ENCODE results near the gene SV2C. TPM values are rescaled to one million over a fixed set of nuclear protein-coding genes. Genes with fewer than 3 reads are reported as not detected.
A peak's percentile ranks its signal among the peaks of the same experiment; 100 is the strongest.

Gene SV2C
- total RNA-seq, 1 donor from 2014 or later, result 0.15 TPM

- no peaks in the 10 kb centered on the region for H3K36me3 Mint-ChIP-seq (ENCODE audit: low read depth, unreplicated experiment)
- H3K9me3 Mint-ChIP-seq (ENCODE audit: unreplicated experiment), result no peaks in the 10 kb centered on the region
- H3K27ac Mint-ChIP-seq (ENCODE audit: unreplicated experiment), result no peak overlapping the region
- no peak overlapping the region for H3K4me3 Mint-ChIP-seq (ENCODE audit: unreplicated experiment)
- peaks cover 6% of the 10 kb centered on the region for H3K27me3 Mint-ChIP-seq (ENCODE audit: unreplicated experiment)
- H3K4me1 Mint-ChIP-seq (ENCODE audit: unreplicated experiment), result no peaks in the 10 kb centered on the region
- peak; percentile 52 for DNase-seq (ENCODE audit: low spot score)
- TF ChIP-seq, protein P1, sequence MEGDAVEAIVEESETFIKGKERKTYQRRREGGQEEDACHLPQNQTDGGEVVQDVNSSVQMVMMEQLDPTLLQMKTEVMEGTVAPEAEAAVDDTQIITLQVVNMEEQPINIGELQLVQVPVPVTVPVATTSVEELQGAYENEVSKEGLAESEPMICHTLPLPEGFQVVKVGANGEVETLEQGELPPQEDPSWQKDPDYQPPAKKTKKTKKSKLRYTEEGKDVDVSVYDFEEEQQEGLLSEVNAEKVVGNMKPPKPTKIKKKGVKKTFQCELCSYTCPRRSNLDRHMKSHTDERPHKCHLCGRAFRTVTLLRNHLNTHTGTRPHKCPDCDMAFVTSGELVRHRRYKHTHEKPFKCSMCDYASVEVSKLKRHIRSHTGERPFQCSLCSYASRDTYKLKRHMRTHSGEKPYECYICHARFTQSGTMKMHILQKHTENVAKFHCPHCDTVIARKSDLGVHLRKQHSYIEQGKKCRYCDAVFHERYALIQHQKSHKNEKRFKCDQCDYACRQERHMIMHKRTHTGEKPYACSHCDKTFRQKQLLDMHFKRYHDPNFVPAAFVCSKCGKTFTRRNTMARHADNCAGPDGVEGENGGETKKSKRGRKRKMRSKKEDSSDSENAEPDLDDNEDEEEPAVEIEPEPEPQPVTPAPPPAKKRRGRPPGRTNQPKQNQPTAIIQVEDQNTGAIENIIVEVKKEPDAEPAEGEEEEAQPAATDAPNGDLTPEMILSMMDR (IDR thresholded peaks at IDR 0.05; ENCODE audit: unreplicated experiment), result peak; percentile 31
These were observed 8.6 kb upstream of the SV2C start for GRCh38 chr5:76074487-76075065.

GRCh38 chr5:76081811-76082771, 1.1 kb upstream of the SV2C start:
- H3K27ac Mint-ChIP-seq (ENCODE audit: unreplicated experiment), result no peak overlapping the region

GRCh38 chr5:76083555-76084495, 642 bp downstream of the SV2C start:
- TF ChIP-seq, protein P1 (IDR thresholded peaks at IDR 0.05; ENCODE audit: unreplicated experiment), result no peak
- Mint-ChIP-seq H3K36me3 (ENCODE audit: low read depth, unreplicated experiment) (no peaks in the 10 kb centered on the region), H3K9me3 (ENCODE audit: unreplicated experiment) (no peaks in the 10 kb centered on the region), H3K4me1 (ENCODE audit: unreplicated experiment) (peaks cover 14% of the 10 kb centered on the region), H3K4me3 (ENCODE audit: unreplicated experiment) (peak overlapping the region; percentile 87), H3K27me3 (ENCODE audit: unreplicated experiment) (peaks cover 14% of the 10 kb centered on the region), H3K27ac (ENCODE audit: unreplicated experiment) (no peak overlapping the region)
- DNase-seq (ENCODE audit: low spot score), result peak; percentile 25

More at GRCh38 chr5:76081811-76082771, 1.1 kb upstream of the SV2C start:
- H3K4me1 Mint-ChIP-seq (ENCODE audit: unreplicated experiment), result peaks cover 14% of the 10 kb centered on the region
- peak; percentile 23 for DNase-seq (ENCODE audit: low spot score)
- TF ChIP-seq, protein P1 (IDR thresholded peaks at IDR 0.05; ENCODE audit: unreplicated experiment), result no peak
- no peaks in the 10 kb centered on the region for H3K9me3 Mint-ChIP-seq (ENCODE audit: unreplicated experiment)
- no peaks in the 10 kb centered on the region for H3K36me3 Mint-ChIP-seq (ENCODE audit: low read depth, unreplicated experiment)
- peak overlapping the region; percentile 81 for H3K4me3 Mint-ChIP-seq (ENCODE audit: unreplicated experiment)
- peaks cover 18% of the 10 kb centered on the region for H3K27me3 Mint-ChIP-seq (ENCODE audit: unreplicated experiment)

GRCh38 chr5:76084496-76085242, 1.5 kb downstream of the SV2C start:
- TF ChIP-seq, protein P1 (IDR thresholded peaks at IDR 0.05; ENCODE audit: unreplicated experiment), result no peak
- no peaks in the 10 kb centered on the region for H3K36me3 Mint-ChIP-seq (ENCODE audit: low read depth, unreplicated experiment)
- DNase-seq (ENCODE audit: low spot score), result no peak
- H3K27me3 Mint-ChIP-seq (ENCODE audit: unreplicated experiment), result peaks cover 14% of the 10 kb centered on the region
- no peaks in the 10 kb centered on the region for H3K9me3 Mint-ChIP-seq (ENCODE audit: unreplicated experiment)
- peak overlapping the region; percentile 87 for H3K4me3 Mint-ChIP-seq (ENCODE audit: unreplicated experiment)
- H3K4me1 Mint-ChIP-seq (ENCODE audit: unreplicated experiment), result peaks cover 14% of the 10 kb centered on the region
- H3K27ac Mint-ChIP-seq (ENCODE audit: unreplicated experiment), result no peak overlapping the region
